NCI-H748 treated with DMSO at 0.1 percent for 48 hours (cell line): ENCODE data around the gene DPP10.
"Not testable (repeated sequence)": the region's sequence is repeated elsewhere in the genome, so short reads cannot be mapped to it uniquely, and the experiment has no call there.

ENCODE experiments used
- DNase-seq: peaks from one replicate; lab custom pipeline; 2025; lab: John Stamatoyannopoulos, UW

DPP10 gene

DNA sequence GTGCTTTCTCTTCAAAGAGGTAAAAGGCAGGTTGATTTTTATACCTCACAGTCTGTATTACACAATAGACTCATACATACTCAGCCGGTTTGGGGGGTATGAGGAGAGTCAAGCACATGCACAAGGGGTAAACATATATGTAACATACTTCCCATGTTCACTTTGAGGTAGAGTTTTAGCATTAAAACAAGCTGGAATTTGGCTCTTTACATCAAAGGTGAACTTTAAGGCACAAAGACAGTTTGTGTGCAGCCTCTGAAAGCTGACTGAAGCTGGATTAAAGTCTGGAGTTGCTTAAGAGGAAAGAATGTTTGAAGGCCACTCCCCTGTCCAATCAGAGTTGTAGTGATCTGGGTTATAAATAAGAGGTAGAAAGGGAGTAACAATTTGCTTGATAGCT, 282.0 kb downstream of the DPP10 start:
- no peak for DNase-seq

GRCh38 chr2:114727012-114727411, 284.6 kb downstream of the DPP10 start:
- DNase-seq, result no peak

DNA sequence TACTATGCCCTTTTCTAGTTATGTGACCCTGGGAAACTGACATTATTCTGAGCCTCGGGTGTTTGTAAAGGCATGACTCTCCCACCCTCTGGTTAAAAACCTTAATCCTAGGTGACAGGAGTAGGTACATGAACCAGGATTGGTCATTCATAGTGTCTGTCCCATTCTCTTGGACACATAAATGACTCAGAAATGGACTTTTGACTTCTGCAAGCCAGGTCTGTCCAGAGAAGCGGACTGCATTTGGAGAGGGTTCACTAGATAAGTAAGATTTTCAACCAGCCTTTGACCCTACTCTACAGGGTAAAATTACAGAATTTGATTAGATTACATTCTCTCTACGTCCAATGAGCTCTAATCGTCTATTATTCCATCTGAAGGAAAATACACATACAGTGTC, 285.9 kb downstream of the DPP10 start:
- no peak for DNase-seq

DNA sequence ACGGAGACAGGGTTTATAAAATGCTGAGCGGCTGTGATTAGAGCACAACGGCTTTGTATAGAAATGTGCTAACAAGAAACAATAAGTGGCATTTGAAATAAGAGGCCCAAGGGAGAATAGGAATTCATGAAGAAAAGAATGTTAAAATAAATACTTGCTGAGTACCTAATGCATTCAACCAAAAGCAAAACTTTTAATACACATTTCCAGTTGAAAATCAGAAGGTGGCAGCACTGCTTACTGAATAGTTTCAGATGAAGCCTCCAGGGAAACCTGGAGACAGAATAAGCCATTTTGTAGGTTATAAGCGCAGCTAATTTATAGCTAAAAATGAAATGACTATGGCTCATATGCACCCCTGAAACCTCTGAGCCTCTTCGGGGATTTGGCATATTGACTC, 286.6 kb downstream of the DPP10 start:
- DNase-seq, result peak; percentile 1

- no peak for DNase-seq
These were observed 292.7 kb downstream of the DPP10 start for GRCh38 chr2:114735126-114735525.

DNA sequence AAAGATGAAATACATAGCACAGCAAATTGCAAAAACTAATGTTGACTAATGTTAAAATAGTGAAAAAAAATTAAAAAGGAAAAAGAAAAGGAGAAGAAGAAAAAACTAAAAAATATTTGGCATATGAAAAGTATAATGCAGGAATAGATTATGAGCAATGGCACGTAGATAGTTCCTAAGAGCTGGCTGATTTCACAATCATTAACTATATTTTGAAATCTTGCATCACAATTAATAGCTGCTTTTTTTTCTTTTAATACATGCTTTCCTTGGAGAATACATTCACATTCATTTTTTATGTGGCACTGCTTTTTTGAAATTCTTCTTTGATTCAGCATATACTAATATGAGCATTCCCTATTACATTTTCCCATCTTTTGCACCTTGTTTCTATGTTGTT, 299.8 kb downstream of the DPP10 start:
- DNase-seq, result no peak

DNA sequence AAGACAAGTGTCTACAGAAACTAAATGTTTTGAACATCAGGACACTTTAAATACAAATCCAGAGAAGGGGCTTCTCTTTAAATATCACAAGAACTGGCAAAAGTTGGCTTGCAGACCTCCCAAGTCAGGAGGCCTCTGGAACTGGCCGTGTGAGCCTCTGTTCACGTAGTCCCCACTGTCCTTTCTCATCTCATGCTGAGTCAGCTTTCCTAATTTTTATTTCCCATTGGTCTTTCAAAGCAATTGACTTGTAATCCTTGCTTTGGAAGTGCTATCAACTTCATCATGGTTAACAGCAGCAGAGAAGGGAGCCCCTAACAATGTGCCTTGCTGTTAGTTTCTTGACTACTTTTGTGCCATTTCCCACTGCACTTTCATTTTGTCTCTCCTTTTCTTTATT, 303.3 kb downstream of the DPP10 start:
- no peak for DNase-seq

DNA sequence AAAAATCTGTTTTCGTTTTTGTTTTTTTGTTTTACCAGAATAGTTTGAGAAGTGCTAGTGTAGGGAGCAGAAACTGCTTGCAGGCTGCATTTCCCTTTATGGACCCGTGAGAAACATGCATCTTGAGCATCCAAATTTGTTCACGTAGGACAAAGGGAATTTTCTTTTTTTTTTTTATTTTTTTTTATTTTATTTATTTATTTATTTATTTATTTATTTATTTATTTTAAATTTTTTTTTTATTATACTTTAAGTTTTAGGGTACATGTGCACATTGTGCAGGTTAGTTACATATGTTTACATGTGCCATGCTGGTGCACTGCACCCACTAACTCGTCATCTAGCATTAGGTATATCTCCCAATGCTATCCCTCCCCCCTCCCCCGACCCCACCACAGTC, 305.7 kb downstream of the DPP10 start:
- DNase-seq, result not testable (repeated sequence)

- no peak for DNase-seq
These were observed 310.0 kb downstream of the DPP10 start for GRCh38 chr2:114752425-114752824.

DNA sequence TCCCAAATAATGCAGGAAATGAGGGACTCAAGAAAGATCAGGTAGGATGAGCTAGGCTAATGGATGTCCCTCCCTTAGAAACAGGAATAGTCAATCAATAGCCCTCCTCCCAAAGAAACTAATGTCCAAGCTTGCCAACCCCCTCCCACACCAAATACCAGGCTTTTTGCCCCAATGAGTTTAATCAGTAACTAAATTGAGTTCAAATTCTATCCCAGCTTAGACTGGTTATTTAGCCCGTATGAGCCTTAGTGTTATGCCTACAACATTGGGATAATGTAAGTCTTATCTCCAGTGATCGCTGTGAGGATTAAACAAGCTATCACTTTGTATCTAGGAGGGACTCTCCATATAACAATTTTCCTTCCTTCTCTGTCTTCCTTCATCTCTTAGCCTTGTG, 310.7 kb downstream of the DPP10 start:
- no peak for DNase-seq

DNA sequence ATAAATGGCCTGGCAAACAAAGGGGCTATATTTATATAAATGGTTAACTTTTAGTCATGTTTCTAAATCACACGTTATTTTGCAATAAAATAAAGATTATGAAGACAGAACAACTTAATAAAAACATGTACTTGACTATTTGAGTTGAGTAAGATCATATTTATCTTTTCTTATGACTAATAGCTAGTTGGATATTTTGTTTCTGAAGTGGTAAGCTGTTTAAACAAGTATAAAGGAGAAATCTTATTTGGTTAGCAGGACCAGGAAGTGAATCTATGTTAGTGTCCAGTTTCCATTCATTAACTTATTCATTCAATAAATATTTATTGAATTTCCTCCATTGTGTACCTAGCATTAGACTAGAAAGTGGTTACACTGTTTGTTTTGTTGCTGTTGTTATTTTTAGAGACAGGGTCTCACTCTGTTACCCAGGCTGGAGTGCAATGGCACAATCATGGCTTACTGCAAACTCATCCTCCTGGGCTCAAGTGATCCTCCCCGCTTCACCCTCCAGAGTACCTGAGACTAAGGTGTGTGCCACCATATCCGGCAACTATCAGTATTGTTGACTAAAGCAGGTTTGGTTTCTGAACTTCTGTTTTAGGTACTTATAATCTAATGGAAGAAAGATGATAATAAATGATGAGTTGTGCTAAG, 312.6 kb downstream of the DPP10 start:
- DNase-seq, result peak; percentile 80

GRCh38 chr2:114762376-114762775, 319.9 kb downstream of the DPP10 start:
- no peak for DNase-seq

DNA sequence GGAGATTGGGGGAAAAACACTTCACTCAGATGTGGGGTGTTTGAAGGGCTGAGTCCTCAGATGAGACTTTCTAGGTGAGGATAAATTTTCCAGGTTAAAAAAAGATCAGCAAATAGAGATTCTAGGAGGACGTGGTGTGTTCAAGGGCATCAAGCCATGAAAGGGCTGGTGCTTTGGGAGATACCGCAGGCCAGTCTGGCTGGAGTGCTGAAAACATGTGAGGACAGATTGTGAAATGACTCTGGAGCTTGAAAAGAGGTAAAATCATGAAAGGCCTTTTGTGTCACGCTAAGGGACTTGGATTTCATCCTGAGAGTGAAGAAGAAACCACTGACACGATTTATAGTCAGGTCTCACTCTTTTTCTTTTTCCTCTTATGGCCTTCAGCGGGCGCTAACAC, 320.5 kb downstream of the DPP10 start:
- no peak for DNase-seq

GRCh38 chr2:114769110-114769509, 326.7 kb downstream of the DPP10 start:
- DNase-seq, result no peak

DNA sequence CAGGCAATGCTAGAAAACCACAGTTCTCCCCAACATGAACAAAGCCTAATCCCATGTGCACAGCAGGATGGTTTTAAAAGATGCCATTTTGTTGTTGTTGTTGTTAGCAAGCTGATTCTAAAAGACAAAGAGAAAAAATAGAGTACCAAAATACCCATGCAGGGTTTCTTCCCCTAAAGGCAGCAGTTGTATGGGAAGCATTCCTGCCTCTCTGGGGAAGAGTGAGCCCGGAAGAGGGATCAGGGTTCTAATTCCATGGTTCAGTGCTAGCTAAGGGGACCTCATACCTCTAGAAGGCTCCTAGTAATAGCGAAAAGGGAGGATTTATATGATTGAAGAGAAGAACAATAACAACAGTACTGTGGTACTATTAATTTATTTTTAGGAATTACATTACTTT, 327.6 kb downstream of the DPP10 start:
- DNase-seq, result no peak

GRCh38 chr2:114784046-114784445, 341.6 kb downstream of the DPP10 start:
- no peak for DNase-seq

DNA sequence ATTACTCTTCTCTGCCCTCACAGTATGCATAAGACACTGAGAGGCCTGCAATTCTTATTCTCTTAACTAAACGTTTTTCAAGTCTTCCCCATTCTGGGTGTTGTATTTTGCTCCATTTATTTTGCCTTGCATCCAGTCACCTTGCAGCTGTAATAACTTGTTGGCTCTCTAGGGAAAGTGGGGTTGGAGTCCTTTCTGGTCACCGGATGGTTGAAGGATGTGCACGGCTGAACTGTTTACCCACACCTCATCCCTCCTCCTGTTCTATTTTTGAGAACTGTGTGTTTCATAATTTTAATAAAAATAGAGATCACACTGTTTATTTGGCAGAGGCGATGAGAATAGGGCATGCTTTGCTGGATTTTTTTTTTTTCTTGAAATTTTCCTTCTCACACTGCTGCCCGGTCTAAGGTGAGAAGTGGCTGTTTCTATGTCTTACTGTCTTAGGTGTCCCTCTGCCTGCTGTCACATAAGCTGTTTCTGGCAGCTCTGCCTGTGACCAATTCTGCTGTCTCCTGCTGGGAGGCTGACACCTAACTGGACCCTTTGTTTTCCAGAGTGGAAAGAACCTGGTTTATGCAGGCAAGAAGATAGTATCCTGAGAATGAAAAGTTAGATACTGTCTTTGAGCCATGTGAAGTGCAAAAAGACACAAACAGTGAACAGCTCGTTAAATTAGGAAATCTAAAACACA, 342.6 kb downstream of the DPP10 start:
- no peak for DNase-seq

DNA sequence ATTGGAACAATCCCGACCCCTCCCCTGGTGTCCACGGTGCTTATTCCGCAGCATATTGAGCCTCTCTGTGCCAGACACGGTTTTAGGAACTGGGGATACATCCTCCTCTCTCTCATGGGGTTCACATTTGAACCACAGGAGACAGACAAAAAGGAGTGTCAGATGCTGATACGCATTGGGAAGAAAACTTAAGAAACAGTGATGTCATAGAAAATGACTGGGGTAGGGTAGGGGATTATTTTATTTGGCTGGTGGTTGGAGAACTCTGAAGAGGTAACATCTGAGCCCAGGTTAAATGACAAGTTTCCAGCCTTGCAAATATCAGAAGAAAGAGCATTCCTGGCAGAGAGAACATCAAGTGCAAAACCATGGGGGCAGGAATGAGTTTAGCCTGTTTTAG, 344.5 kb downstream of the DPP10 start:
- DNase-seq, result no peak

- DNase-seq, result no peak
These were observed 345.0 kb downstream of the DPP10 start for GRCh38 chr2:114787486-114787885.

DNA sequence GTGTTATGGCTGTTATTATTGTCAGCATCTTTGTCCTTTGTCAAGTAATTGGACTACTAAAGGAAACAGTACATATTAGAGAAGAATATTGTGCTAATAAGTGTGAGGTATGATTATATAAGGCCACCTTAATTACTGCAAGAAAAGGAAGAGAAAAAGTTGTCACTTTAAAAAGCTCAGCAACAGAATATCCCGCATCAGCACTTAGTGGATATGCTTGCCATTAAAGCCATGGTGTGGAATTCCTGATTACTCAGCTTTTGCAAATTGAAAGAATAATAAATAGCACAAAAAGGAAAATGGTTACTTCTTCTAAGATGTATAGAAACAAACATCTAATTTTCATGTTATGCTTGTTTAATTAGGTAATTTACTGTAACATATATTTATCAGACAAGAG, 347.5 kb downstream of the DPP10 start:
- DNase-seq, result no peak

DNA sequence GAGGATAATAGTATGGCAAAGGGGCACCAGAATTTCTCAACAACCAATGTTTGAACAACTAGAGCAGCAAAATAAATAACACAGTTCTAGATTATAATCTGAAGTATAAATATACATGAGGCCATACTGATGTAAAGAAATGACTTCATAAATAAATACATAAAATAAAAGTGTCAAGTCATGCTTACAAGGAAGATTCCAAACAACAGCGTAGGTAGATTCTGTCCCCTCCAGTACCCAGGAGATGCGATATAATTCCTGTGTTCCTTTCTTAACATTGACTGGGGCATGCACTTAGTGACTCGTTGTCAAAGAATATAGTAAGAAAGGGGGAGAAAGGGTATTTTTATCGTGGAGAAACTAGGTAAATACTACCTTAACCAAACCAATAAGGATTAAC, 355.1 kb downstream of the DPP10 start:
- DNase-seq, result no peak

DNA sequence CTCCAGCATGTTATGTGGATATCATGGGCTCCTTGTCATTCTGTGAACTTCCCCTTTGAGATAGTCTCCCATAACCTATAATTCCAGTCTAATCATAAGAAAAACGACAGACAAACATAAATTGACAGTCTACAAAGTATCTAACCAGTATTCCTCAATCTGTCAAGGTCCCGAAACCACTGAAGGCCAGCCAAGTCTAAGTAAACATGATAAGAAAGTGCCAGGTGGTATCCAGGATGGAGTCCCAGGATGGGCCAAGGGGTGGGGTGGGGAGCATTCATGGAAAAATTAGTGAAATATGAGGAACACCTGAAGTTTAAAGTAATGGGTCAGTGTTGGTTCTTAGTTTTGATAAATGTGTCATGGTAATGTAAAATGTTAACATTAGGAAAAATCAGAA, 355.5 kb downstream of the DPP10 start:
- no peak for DNase-seq

GRCh38 chr2:114800371-114800770, 357.9 kb downstream of the DPP10 start:
- DNase-seq, result no peak

GRCh38 chr2:114805195-114805594, 362.8 kb downstream of the DPP10 start:
- no peak for DNase-seq
